ENCODE data around the gene LMF1.
A peak's percentile ranks its signal among the peaks of the same experiment; 100 is the strongest.
"Not testable (repeated sequence)": the region's sequence is repeated elsewhere in the genome, so short reads cannot be mapped to it uniquely, and the experiment has no call there.

The LMF1 gene

DNA sequence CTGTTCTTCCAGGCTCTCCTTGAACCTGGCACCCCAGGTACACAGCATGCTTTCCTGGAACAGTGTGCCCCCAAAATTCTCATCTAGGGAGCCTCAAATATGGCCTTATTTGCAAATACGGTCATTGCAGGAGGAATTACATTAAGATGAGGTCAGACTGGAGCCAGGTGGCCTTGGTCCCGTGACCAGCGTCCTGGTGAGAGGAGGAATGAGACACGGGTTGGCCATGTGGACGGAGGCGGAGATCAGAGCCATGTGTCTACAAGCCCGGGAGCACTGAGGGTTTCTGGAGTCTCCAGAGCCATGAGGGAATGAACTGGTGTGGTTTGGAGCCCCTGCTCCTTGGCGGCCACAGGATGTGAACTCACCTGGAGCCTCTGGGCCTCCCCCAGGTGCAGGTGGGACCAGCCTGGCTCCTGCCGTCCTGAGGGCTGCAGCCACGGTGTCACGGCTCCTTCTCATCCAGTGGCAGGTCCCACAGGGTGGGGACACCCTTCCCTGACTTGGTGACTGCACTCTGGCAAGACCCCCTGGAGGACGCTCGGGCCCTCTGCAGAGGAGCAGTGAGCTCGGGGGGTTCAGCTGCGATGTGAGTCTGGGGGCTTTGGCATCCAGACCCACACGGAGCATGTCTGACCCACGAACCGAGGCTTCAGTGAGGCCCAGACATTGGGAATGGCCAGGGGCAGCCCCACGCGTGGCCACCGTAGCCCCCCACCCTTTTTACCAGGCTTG lies 148.4 kb downstream of the LMF1 start:
- DNase-seq: no peak

GRCh38 chr16:821751-822150 lies 149.0 kb downstream of the LMF1 start:
- DNase-seq: no peak

- DNase-seq: no peak
Observed at GRCh38 chr16:820748-821147, 150.0 kb downstream of the LMF1 start.

- DNase-seq: not testable (repeated sequence)
Observed at GRCh38 chr16:820044-820408, 150.8 kb downstream of the LMF1 start.

- no peak for DNase-seq
Observed at GRCh38 chr16:819336-820043, 151.3 kb downstream of the LMF1 start.

- DNase-seq: no peak
Observed at GRCh38 chr16:818592-818991, 152.2 kb downstream of the LMF1 start.

GRCh38 chr16:818132-818531 lies 152.7 kb downstream of the LMF1 start:
- no peak for DNase-seq

DNA sequence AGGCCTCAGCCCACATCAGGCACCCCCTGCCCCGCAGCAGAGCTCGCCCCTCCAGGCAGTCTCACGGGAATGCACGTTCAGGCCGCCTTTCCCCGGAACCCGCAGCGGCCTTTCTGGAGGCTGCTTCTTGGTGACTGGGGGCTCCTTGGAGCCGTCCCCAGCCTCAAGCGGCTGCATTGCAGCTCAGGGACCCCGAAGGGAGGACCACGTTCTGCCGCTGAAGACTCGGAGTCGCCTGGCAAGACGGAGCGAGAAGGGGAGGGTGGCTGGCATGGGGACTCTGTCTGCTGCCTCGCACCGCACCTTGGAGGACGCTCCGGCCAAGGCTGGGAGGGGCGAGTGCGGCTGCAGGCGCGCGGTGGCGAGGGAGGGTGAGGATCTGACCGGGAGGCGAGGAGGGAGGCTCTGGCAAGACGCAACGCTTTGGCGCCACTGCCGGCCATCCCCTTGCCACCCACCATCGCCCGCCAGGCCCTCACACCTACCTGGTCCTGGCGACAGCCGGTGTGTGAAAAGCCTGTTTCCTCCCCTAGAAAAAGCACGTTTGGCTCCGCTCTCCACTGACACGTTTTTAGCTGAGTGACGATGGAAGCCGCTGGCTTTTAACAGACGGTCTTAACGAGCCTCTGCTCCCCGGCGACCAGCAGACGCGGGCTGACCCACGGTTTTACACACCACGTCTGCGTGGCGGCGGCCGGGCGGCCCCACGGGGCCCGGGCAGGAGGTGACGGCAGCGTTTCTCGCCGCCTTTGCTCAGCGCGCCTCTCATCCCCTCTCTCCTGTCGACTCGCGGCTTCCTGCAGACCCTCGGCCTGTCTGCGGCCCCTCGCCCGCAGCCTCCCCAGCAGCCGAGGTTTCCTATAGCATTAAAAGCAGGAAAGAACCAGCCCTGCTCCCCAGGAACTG lies 153.5 kb downstream of the LMF1 start:
- DNase-seq: no peak

DNA sequence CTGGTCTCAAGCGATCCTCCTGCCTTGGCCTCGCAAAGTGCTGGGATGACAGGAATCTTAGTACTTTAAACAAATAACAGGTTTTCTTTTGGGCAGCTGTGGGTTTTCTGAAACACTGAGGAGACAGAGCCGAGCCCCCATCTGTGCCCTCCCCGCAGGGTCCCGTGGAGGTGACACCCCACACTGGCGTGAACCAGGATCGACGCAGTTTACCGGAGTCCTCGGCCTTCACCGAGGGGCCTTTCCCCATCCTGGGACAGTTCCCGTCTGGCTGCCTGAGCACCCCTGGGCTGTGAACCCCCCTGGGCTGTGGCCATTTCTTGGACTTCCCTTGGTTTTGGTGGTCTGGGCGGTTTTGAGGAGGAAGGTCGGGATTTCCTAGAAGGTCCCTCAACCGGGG lies 154.9 kb downstream of the LMF1 start:
- no peak for DNase-seq

DNA sequence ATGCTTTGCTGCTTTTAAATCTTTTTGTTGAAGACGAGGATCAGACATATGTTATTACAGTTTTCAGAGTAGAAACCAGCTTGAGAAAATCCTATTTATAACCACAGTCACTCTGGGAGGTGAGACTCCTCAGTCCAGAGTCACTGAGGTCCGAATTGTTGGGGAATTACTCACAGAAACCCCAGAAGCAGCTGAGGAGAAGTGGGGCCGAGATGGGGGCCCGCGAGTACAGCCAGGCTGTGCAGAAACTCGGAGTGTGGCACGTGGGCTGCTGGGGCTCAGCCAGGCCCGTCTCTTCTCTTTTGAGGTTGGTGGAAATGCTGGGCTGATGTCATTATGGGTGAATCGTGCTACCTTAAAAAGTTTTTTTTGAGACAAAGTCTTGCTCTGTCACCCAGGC lies 155.8 kb downstream of the LMF1 start:
- no peak for DNase-seq

DNA sequence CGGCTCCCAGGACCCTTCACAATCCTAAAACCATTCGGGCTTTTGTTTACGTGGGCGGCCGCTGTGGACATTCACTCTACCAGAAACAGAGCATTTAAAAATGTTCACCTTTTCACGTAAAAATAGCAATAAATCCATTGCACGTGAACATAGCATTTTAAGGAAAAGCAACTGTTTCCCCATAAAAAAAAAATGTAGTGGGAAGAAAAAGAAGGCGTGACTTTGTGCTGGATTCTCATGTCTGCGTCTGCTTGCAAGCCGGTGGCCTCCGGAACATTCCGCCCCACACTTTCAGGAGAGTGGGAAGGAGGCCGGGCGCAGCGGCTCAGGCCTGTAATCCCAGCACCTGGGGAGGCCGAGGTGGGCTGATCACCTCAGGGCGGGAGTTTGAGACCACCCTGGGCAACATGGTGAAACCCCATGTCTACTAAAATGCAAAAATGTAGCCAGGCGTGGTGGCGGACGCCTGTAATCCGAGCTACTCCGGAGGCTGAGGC lies 156.8 kb downstream of the LMF1 start:
- no peak for DNase-seq

GRCh38 chr16:813204-813915 lies 157.4 kb downstream of the LMF1 start:
- peak; percentile 26 for DNase-seq

DNA sequence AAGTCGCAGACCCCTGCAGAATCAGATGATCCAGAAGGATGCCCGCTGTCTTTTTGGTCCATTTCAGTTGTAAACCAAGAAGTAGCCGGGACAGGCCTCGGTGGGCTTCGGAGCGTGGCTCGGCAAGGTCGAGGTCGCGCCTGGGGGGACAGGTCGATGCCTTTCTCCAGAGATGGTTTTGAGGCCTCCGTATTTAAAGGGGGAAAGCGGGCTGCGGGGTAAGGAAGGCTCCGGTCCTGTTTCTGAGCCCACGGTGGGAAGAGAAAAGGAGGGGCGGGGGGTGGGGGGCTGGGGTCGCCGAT lies 162.7 kb downstream of the LMF1 start:
- DNase-seq: no peak

- DNase-seq: peak; percentile 74
Observed at GRCh38 chr16:807347-808084, 163.3 kb downstream of the LMF1 start.

GRCh38 chr16:805474-805873 lies 165.3 kb downstream of the LMF1 start:
- DNase-seq: no peak

GRCh38 chr16:804193-805048 lies 166.4 kb downstream of the LMF1 start:
- no peak for DNase-seq

GRCh38 chr16:803754-804080 lies 167.1 kb downstream of the LMF1 start:
- no peak for DNase-seq
